Astrocyte of the cerebellum (primary cell): ENCODE data around the gene ZNF341.

Experiments
- DNase-seq: peaks from one replicate; pipeline ENCODE4 v3.0.0-alpha.2; 2011; ENCODE audit warnings: low read depth
- H3K4me3 ChIP-seq: 2 replicates; pipeline ENCODE4 v1.5.1; 2011; ENCODE audit warnings: mild to moderate bottlenecking, low read depth, low read length, moderate library complexity
- in situ Hi-C: cut with HindIII; loops from 2 replicates; pipeline ENCODE4 v1.10.0; 2017; ENCODE audit warnings: low sequenced_read_pairs
- TF ChIP-seq, protein P1 (sequence below): IDR thresholded peaks from 2 replicates; pipeline ENCODE4 v1.5.1; 2012; ENCODE audit warnings: low read length, low read depth, moderate library complexity, mild to moderate bottlenecking; ENCODE audit errors: missing control alignments

ZNF341 gene

DNA sequence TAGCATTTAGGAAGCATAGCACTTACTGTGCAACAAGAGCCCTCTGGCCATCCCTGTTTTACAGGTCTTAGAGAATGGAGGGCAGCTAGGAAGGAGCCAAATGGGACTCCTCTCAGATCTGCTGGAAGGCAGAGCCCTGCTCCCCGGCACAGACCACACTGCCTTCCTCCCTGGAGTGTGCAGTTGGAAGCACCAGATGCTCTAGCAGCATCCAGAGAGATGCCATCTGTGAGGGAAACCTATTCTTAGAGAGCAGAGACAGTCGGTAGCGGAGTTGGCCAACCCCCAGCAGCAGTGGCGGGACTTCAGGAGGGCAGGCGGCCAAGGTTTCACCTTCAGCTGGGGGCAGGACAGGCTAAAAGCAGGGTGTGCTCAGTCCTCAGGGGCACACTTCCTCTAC is 28.9 kb upstream of the ZNF341 start:
- H3K4me3 ChIP-seq, result no peak overlapping the region
- in situ Hi-C loops, result no loop called here
- TF ChIP-seq, protein P1, sequence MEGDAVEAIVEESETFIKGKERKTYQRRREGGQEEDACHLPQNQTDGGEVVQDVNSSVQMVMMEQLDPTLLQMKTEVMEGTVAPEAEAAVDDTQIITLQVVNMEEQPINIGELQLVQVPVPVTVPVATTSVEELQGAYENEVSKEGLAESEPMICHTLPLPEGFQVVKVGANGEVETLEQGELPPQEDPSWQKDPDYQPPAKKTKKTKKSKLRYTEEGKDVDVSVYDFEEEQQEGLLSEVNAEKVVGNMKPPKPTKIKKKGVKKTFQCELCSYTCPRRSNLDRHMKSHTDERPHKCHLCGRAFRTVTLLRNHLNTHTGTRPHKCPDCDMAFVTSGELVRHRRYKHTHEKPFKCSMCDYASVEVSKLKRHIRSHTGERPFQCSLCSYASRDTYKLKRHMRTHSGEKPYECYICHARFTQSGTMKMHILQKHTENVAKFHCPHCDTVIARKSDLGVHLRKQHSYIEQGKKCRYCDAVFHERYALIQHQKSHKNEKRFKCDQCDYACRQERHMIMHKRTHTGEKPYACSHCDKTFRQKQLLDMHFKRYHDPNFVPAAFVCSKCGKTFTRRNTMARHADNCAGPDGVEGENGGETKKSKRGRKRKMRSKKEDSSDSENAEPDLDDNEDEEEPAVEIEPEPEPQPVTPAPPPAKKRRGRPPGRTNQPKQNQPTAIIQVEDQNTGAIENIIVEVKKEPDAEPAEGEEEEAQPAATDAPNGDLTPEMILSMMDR, result no peak
- DNase-seq, result no peak

DNA sequence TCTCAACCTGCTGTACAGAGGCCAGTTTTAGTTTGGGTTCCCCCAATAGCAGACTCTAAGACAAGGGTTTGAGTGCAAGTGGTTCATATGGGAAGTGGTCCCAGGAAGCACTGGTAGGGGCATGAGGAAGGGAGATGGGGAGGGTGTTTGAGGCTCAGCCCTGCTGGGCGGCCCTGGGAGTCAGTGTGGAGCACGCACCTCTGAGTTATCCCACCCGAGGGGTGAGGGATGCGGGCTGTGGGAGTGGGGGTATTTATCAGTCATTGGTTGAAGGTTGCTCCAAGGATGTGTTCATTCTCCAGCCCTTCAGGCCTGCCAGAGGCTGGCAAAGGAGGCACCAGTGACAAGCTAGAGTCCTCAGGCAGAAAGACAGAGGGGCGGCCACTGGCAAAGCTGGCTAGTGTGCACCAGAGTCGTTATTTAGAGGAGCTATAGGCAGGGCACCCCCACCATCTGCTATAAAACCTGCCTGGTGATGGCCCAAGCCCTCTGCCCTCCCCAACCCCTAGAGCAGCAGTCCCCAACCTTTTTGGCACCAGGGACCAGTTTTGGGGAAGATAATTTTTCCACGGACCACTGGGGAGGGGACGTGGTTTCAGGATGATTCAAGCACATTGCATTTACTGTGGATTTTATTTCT is 28.2 kb upstream of the ZNF341 start:
- in situ Hi-C loops, result no loop called here
- no peak overlapping the region for H3K4me3 ChIP-seq
- TF ChIP-seq, protein P1, result no peak
- no peak for DNase-seq

DNA sequence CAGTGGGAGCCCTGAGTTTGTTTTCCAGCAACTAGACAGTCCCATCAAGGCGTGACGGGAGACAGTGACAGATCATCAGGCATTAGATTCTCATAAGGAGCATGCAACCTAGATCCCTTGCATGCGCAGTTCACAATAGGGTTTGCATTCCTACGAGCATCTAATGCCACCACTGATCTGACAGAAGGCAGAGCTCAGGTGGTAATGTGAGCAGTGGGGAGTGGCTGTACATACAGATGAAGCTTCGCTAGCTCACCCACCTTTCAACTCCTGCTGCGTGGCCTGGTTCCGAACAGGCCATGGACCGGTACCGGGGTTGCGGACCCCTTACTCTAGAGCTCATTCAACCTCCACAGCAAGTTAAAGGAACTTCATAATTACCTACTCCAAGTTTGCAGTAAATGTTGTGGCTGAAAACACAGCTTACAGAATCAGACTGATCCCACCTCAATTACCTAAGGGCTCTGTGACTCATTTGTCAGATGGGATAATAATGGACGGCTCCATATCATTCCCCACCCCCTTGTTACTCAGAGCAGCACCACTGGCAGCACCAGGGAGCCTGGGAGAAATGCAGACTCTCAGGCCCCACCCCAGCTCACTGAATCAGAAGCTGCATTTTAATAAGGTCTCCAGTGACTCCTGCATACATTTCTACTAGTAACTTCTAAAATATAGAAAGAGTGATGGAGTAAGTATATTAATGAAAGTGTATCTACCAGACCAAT is 27.4 kb upstream of the ZNF341 start:
- TF ChIP-seq, protein P1, result no peak

DNA sequence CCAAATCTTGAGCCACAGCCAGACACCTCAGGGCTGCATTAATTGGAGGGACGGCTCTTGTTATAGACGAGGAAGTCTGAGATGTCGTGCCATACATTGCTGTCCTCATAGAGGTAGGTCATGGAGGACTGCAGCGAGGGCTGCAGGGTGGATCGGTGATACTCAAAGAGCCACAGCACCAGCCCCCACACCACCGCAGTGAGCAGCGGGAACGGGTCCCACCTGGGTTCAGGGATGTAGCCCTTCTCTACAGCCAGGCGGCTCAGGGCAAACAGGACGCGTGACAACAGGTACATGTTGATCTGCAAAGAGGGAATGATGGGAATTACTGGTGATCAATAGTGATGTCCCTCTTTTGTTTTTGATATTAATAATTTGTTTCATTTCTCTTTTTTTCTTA is 24.1 kb upstream of the ZNF341 start:
- TF ChIP-seq, protein P1, result no peak
- DNase-seq, result no peak
- H3K4me3 ChIP-seq, result no peak overlapping the region
- in situ Hi-C loops, result no loop called here

More for the DNA sequence above, 27.4 kb upstream of the ZNF341 start:
- in situ Hi-C loops, result no loop called here
- no peak overlapping the region for H3K4me3 ChIP-seq
- no peak for DNase-seq

DNA sequence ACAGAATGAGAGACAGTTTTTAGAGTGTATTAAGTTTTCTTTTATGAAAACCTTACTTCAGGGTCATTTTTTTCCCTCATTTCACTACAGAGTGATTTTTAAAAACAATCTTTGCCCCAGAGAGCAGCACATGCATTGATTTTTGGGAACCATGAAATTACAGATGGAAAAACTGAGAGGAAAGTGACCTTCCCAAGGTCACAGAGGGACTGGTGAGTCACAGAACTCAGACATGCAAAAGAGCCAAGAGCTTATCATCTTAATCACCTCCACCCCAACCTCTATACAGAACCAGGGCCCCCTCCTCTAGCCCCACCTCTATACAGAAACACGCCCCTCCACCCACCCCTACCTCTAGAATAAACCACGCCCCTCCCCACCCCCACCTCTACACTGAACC is 22.4 kb upstream of the ZNF341 start:
- no peak for DNase-seq
- TF ChIP-seq, protein P1, result no peak
- no peak overlapping the region for H3K4me3 ChIP-seq
- in situ Hi-C loops, result no loop called here

DNA sequence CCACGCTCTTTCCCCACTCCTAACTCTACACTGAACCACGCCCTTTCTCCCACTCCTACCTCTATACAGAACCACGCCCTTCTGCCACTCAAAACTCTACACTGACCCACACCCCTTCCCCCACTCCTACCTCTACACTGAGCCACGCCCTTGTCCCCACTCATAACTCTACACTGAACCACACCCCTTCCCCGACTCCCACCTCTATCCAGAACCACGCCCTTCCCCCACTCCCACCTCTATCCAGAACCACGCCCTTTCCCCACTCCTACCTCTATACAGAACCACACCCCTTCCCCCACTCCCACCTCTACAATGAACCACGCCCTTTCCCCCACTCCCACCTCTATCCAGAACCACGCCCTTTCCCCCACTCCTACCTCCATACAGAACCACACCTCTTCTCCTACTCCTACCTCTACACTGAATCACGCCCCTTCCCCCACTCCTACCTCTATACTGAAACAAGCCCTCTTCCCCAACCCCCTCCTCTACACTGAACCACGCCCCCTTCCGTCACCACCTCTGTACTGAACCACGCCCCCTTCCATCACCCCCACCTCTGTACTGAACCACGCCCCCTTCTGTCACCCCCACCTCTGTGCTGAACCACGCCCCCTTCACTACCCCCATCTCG is 21.8 kb upstream of the ZNF341 start:
- no peak for DNase-seq
- TF ChIP-seq, protein P1, result no peak
- in situ Hi-C loops, result no loop called here
- H3K4me3 ChIP-seq, result no peak overlapping the region
